Mesenchymal stem cell (in vitro differentiated cells and primary cell): ENCODE results near the gene COMP.
A peak's percentile ranks its signal among the peaks of the same experiment; 100 is the strongest.

Source experiments
- DNase-seq: peaks from one replicate; pipeline ENCODE4 v3.0.0-alpha.2; 2013
- H2AFZ ChIP-seq: one replicate; pipeline ENCODE4 v1.6.1; 2013; ENCODE audit warnings: low read depth, mild to moderate bottlenecking, control low read depth, inconsistent platforms, low read length, moderate library complexity
- H2AK5ac ChIP-seq: 2 replicates; pipeline ENCODE4 v1.6.1; 2013; ENCODE audit warnings: low read length, moderate library complexity, mild to moderate bottlenecking, inconsistent platforms; ENCODE audit not compliant: severe bottlenecking
- H2BK120ac ChIP-seq: one replicate; pipeline ENCODE4 v1.6.1; 2013; ENCODE audit warnings: low read depth, mild to moderate bottlenecking, inconsistent platforms, low read length, moderate library complexity
- H2BK12ac ChIP-seq, 2 experiments: one replicate each; pipeline ENCODE4 v1.6.1; 2013; ENCODE audit warnings: inconsistent platforms in 2 of 2, low read length in 2 of 2, mild to moderate bottlenecking in 2 of 2, moderate library complexity in 2 of 2, control low read depth in 1 of 2
- H2BK15ac ChIP-seq: one replicate; pipeline ENCODE4 v1.6.1; 2013; ENCODE audit warnings: mild to moderate bottlenecking, low read depth, inconsistent platforms; ENCODE audit not compliant: poor library complexity, severe bottlenecking
- H2BK5ac ChIP-seq: 2 replicates; pipeline ENCODE4 v1.6.1; 2013; ENCODE audit warnings: low read depth, mild to moderate bottlenecking, low read length, control low read depth, inconsistent platforms; ENCODE audit not compliant: poor library complexity, severe bottlenecking
- H3K14ac ChIP-seq, 2 experiments: one replicate each; pipeline ENCODE4 v1.6.1; 2013; ENCODE audit warnings: inconsistent platforms in 2 of 2, low read length in 2 of 2, control low read depth in 1 of 2, mild to moderate bottlenecking in 1 of 2, moderate library complexity in 1 of 2
- H3K18ac ChIP-seq, 2 experiments: one replicate each; pipeline ENCODE4 v1.6.1; 2013; ENCODE audit warnings: inconsistent platforms in 2 of 2, low read length in 2 of 2, control low read depth in 1 of 2, low read depth in 1 of 2, mild to moderate bottlenecking in 1 of 2
- H3K23ac ChIP-seq, 2 experiments: one replicate each; pipeline ENCODE4 v1.6.1; 2013; ENCODE audit warnings: inconsistent platforms in 2 of 2, low read length in 2 of 2, mild to moderate bottlenecking in 2 of 2, moderate library complexity in 2 of 2, control low read depth in 1 of 2
- H3K27ac ChIP-seq: 2 replicates; pipeline ENCODE4 v1.5.1; 2013; ENCODE audit warnings: mild to moderate bottlenecking, moderate library complexity, low read length, control low read depth, inconsistent platforms; ENCODE audit not compliant: poor library complexity, severe bottlenecking
- H3K27me3 ChIP-seq, 2 experiments: 2 replicates each; pipeline versions ENCODE4 v1.6.1 to v1.7.0; 2013; ENCODE audit warnings: low read length in 2 of 2, mild to moderate bottlenecking in 2 of 2, moderate library complexity in 2 of 2, control low read depth in 1 of 2, inconsistent platforms in 1 of 2; ENCODE audit not compliant: control insufficient read depth in 1 of 2, insufficient read depth in 1 of 2
- H3K36me3 ChIP-seq, 2 experiments: 2 replicates each; pipeline versions ENCODE4 v1.6.1 to v1.7.0; 2013; ENCODE audit warnings: low read length in 2 of 2, control low read depth in 1 of 2, inconsistent platforms in 1 of 2, low read depth in 1 of 2, mild to moderate bottlenecking in 1 of 2; ENCODE audit not compliant: insufficient read depth in 2 of 2, control insufficient read depth in 1 of 2
- H3K4ac ChIP-seq, 2 experiments: one replicate each; pipeline ENCODE4 v1.6.1; 2013; ENCODE audit warnings: inconsistent platforms in 2 of 2, low read length in 2 of 2, mild to moderate bottlenecking in 2 of 2, moderate library complexity in 2 of 2, control low read depth in 1 of 2, low read depth in 1 of 2
- H3K4me1 ChIP-seq: 2 replicates; pipeline ENCODE4 v1.6.1; 2013; ENCODE audit warnings: low read depth, low read length, control low read depth; ENCODE audit not compliant: control insufficient read depth, insufficient read depth
- H3K4me2 ChIP-seq: 2 replicates; pipeline ENCODE4 v1.6.1; 2013; ENCODE audit warnings: low read length, mild to moderate bottlenecking, inconsistent platforms; ENCODE audit not compliant: poor library complexity, severe bottlenecking
- H3K4me3 ChIP-seq, 2 experiments: 2 replicates each; pipeline versions ENCODE4 v1.5.1 to v1.7.0; 2013; ENCODE audit warnings: low read length in 2 of 2, mild to moderate bottlenecking in 2 of 2, control low read depth in 1 of 2, low read depth in 1 of 2; ENCODE audit not compliant: insufficient read depth in 1 of 2
- H3K79me1 ChIP-seq: replicated peaks from 2 replicates; pipeline ENCODE4 v1.6.1; 2013; ENCODE audit warnings: mild to moderate bottlenecking, control low read depth, low read length, inconsistent platforms; ENCODE audit not compliant: poor library complexity, severe bottlenecking
- H3K9ac ChIP-seq: 2 replicates; pipeline ENCODE4 v1.7.0; 2013; ENCODE audit warnings: mild to moderate bottlenecking, low read length, moderate library complexity
- H3K9me3 ChIP-seq: 2 replicates; pipeline ENCODE4 v1.7.0; 2013; ENCODE audit warnings: mild to moderate bottlenecking, low read length; ENCODE audit not compliant: control insufficient read depth
- H4K8ac ChIP-seq: one replicate; pipeline ENCODE4 v1.6.1; 2013; ENCODE audit warnings: inconsistent platforms, mild to moderate bottlenecking, low read length, moderate library complexity
- H4K91ac ChIP-seq: one replicate; pipeline ENCODE4 v1.6.1; 2013; ENCODE audit warnings: mild to moderate bottlenecking, low read length, inconsistent platforms
- WGBS: methylation state at CpG from one replicate; pipeline ENCODE4 v1.1.7; 2013; ENCODE audit warnings: mixed read lengths; 5-methylcytosine and 5-hydroxymethylcytosine counted together

COMP gene

GRCh38 chr19:18785179-18786124 is 5.7 kb downstream of the COMP start:
- H3K14ac ChIP-seq = no peak overlapping the region
- no peak overlapping the region for H2AFZ ChIP-seq
- no peak overlapping the region for H2AK5ac ChIP-seq
- H3K18ac ChIP-seq = no peak overlapping the region
- H2BK120ac ChIP-seq = no peak overlapping the region
- peak; percentile 59 for DNase-seq
- H3K36me3 ChIP-seq = peaks cover 0 to 3% of the 10 kb centered on the region in 2 experiments
- WGBS = 20% methylated on average over 63 of the region's 65 CpGs
- no peak overlapping the region for H2BK12ac ChIP-seq
- H3K4ac ChIP-seq = no peak overlapping the region
- H3K9ac ChIP-seq = no peak overlapping the region
- no peaks in the 10 kb centered on the region for H3K9me3 ChIP-seq
- peaks cover 47 to 73% of the 10 kb centered on the region in 2 experiments for H3K27me3 ChIP-seq
- H3K27ac ChIP-seq = no peak overlapping the region
- H2BK5ac ChIP-seq = no peak overlapping the region
- no peak overlapping the region for H4K8ac ChIP-seq
- H3K79me1 ChIP-seq = no peaks in the 10 kb centered on the region
- H2BK15ac ChIP-seq = no peak overlapping the region
- no peak overlapping the region for H3K4me2 ChIP-seq
- peaks cover 30% of the 10 kb centered on the region for H3K4me1 ChIP-seq
- H4K91ac ChIP-seq = no peak overlapping the region
- no peak overlapping the region for H3K23ac ChIP-seq
- peak overlapping the region in 1 of 2 experiments; percentile 56 for H3K4me3 ChIP-seq

GRCh38 chr19:18784786-18785120 is 6.4 kb downstream of the COMP start:
- DNase-seq = no peak
- Histone ChIP-seq H2BK120ac (no peak overlapping the region), H3K18ac (no peak overlapping the region), H3K9ac (no peak overlapping the region), H3K79me1 (no peaks in the 10 kb centered on the region), H3K14ac (peak overlapping the region in 1 of 2 experiments; percentile 6), H2AFZ (no peak overlapping the region), H2AK5ac (no peak overlapping the region), H3K4me2 (no peak overlapping the region), H3K36me3 (peaks cover 0 to 3% of the 10 kb centered on the region in 2 experiments), H2BK12ac (no peak overlapping the region), H3K27ac (no peak overlapping the region), H4K8ac (no peak overlapping the region), H3K4me3 (peak overlapping the region in 1 of 2 experiments; percentile 0), H3K4ac (no peak overlapping the region), H4K91ac (no peak overlapping the region), H3K27me3 (peaks cover 43 to 68% of the 10 kb centered on the region in 2 experiments), H2BK15ac (no peak overlapping the region), H3K4me1 (peaks cover 23% of the 10 kb centered on the region), H2BK5ac (no peak overlapping the region), H3K23ac (no peak overlapping the region), H3K9me3 (no peaks in the 10 kb centered on the region)
- WGBS = 82% methylated on average over 16 of the region's 16 CpGs

GRCh38 chr19:18783958-18784785 is 6.9 kb downstream of the COMP start:
- Histone ChIP-seq H3K36me3 (peaks cover 0 to 3% of the 10 kb centered on the region in 2 experiments), H2BK12ac (no peak overlapping the region), H3K18ac (no peak overlapping the region), H3K23ac (no peak overlapping the region), H4K91ac (no peak overlapping the region), H4K8ac (no peak overlapping the region), H2BK15ac (no peak overlapping the region), H3K4me3 (no peak overlapping the region), H3K14ac (no peak overlapping the region), H3K9ac (no peak overlapping the region), H3K4me2 (no peak overlapping the region), H2BK5ac (no peak overlapping the region), H3K9me3 (no peaks in the 10 kb centered on the region), H2AK5ac (no peak overlapping the region), H3K79me1 (no peaks in the 10 kb centered on the region), H3K4me1 (peaks cover 17% of the 10 kb centered on the region), H2BK120ac (no peak overlapping the region), H3K27ac (no peak overlapping the region), H2AFZ (no peak overlapping the region), H3K27me3 (peaks cover 37 to 63% of the 10 kb centered on the region in 2 experiments), H3K4ac (no peak overlapping the region)
- DNase-seq = no peak
- WGBS = 85% methylated on average over 19 of the region's 19 CpGs
